ENCODE measurements around the gene ACCS.

ACCS gene

DNA sequence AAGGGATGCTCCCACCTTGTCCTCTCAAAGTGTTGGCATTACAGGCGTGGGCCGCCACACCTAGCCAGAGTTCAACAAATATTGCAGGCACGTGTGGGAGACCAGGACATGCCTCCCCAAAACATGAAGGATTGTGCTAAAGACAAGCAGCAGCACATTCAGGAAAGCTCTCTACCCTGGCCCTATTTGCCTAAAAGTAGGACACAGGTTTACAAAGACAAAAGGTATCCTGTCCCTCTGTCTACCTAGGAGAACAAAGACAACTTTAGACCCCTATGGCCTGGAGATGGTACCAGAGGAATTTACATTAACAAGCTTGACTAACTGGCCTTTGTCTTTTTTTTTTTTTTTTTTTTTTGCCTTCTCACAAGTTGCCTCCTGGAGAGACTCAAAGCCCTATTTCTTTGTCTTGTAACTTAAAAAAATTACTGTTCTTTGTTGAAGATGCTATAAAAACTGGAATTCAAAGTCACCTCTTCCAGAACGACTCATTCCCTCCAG, 859 bp upstream of the ACCS start:
- Histone ChIP-seq H3K27ac (ENCODE audit: low read depth, low read length) (peak overlapping the region; percentile 94), H3K9ac (ENCODE audit: low read length in 5 of 5) (peak overlapping the region in 3 of 5 donors; percentile 56 to 93 (median 83)), H3K4me1 (ENCODE audit: control insufficient read depth in 5 of 5, insufficient read depth in 5 of 5, low read length in 5 of 5) (peaks cover 0 to 21% (median 15%) of the 10 kb centered on the region in 5 donors), H3K9me3 (ENCODE audit: control insufficient read depth in 5 of 5, low read length in 5 of 5) (no peaks in the 10 kb centered on the region), H3K27me3 (ENCODE audit: control insufficient read depth in 5 of 5, insufficient read depth in 4 of 5, low read length in 5 of 5) (no peaks in the 10 kb centered on the region), H3K4me3 (ENCODE audit: low read depth in 1 of 5, low read length in 5 of 5) (peak overlapping the region in 2 of 5 donors; percentile 32 to 92), H3K36me3 (ENCODE audit: control insufficient read depth in 5 of 5, insufficient read depth in 5 of 5, low read length in 5 of 5) (peaks cover 0 to 10% (median 6%) of the 10 kb centered on the region in 5 donors)

DNA sequence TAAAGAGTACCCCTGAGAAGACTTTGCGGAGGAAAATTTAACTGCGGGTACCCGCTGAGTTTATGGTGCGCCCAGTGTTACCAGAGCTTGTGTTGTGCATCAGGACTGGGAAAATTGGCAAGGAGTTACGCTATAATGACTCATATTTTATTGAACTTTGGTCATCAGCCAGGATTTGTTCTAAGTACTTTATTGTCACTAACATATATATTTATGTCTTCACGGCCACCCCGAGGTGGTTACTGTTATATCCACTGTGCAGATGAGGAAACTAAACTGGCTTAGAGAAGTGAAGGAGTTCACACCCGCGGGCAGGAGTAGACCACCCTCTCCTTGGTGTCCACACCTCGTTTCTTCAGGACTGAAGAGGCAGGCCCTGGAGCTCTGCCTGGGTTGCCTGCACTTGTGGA, 667 bp downstream of the ACCS start:
- H3K4me1 ChIP-seq (ENCODE audit: control insufficient read depth in 5 of 5, insufficient read depth in 5 of 5, low read length in 5 of 5) = peaks cover 0 to 23% (median 15%) of the 10 kb centered on the region in 5 donors
- H3K9ac ChIP-seq (ENCODE audit: low read length in 5 of 5) = peak overlapping the region in 4 of 5 donors; percentile 75 to 93 (median 85)
- peaks cover 0 to 26% (median 18%) of the 10 kb centered on the region in 5 donors for H3K36me3 ChIP-seq (ENCODE audit: control insufficient read depth in 5 of 5, insufficient read depth in 5 of 5, low read length in 5 of 5)
- peak overlapping the region; percentile 94 for H3K27ac ChIP-seq (ENCODE audit: low read depth, low read length)
- peak overlapping the region; percentile 86 to 94 (median 91) for H3K4me3 ChIP-seq (ENCODE audit: low read depth in 1 of 5, low read length in 5 of 5)
- no peaks in the 10 kb centered on the region for H3K9me3 ChIP-seq (ENCODE audit: control insufficient read depth in 5 of 5, low read length in 5 of 5)
- H3K27me3 ChIP-seq (ENCODE audit: control insufficient read depth in 5 of 5, insufficient read depth in 4 of 5, low read length in 5 of 5) = no peaks in the 10 kb centered on the region

DNA sequence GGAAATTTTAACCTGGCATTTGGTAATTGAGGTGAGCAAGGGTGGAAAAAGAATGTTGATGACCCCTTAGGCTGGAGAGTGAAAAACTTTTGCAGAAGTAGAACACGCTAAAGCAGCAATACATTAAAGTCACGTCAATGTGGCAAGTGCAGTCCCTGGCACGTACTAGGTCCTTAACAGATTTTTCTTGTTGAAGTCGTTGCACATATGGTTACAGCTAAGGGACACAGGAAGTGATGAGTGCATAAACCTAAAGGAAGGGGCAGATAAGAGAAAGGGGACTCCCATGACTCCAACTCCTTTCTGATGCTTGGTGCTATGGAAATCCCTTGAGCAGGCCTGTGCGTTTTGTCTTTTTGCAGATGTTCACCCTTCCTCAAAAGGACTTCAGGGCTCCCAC, 1.2 kb downstream of the ACCS start:
- Histone ChIP-seq H3K9ac (ENCODE audit: low read length in 5 of 5) (peak overlapping the region in 2 of 5 donors; percentile 83 to 87), H3K9me3 (ENCODE audit: control insufficient read depth in 5 of 5, low read length in 5 of 5) (no peaks in the 10 kb centered on the region), H3K4me1 (ENCODE audit: control insufficient read depth in 5 of 5, insufficient read depth in 5 of 5, low read length in 5 of 5) (peaks cover 0 to 23% (median 15%) of the 10 kb centered on the region in 5 donors), H3K27ac (ENCODE audit: low read depth, low read length) (no peak overlapping the region), H3K27me3 (ENCODE audit: control insufficient read depth in 5 of 5, insufficient read depth in 4 of 5, low read length in 5 of 5) (no peaks in the 10 kb centered on the region), H3K4me3 (ENCODE audit: low read depth in 1 of 5, low read length in 5 of 5) (peak overlapping the region; percentile 86 to 94 (median 91)), H3K36me3 (ENCODE audit: control insufficient read depth in 5 of 5, insufficient read depth in 5 of 5, low read length in 5 of 5) (peaks cover 0 to 26% (median 18%) of the 10 kb centered on the region in 5 donors)

DNA sequence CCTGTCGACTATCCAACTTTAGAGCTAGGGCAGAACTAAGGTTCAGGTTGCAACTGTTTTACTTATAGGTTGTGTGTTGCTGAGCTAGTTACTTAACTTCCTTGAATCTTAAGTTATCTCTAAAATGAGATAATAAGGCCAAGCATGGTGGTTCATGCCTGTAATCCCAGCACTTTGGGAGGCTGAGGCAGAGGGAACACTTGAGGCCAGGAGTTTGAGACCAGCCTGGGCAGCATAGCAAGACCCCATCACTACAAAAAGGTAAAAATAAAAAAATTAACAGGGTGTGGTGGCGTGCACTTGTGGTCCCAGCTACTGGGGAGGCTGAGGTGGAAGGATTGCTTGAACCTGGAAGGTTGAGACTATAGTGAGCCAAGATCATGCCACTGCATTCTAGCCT, 2.1 kb downstream of the ACCS start:
- H3K9me3 ChIP-seq (ENCODE audit: control insufficient read depth in 5 of 5, low read length in 5 of 5) = no peaks in the 10 kb centered on the region
- no peak overlapping the region for H3K27ac ChIP-seq (ENCODE audit: low read depth, low read length)
- peaks cover 0 to 23% (median 15%) of the 10 kb centered on the region in 5 donors for H3K4me1 ChIP-seq (ENCODE audit: control insufficient read depth in 5 of 5, insufficient read depth in 5 of 5, low read length in 5 of 5)
- H3K9ac ChIP-seq (ENCODE audit: low read length in 5 of 5) = no peak overlapping the region
- peaks cover 0 to 33% (median 25%) of the 10 kb centered on the region in 5 donors for H3K36me3 ChIP-seq (ENCODE audit: control insufficient read depth in 5 of 5, insufficient read depth in 5 of 5, low read length in 5 of 5)
- H3K4me3 ChIP-seq (ENCODE audit: low read depth in 1 of 5, low read length in 5 of 5) = no peak overlapping the region
- H3K27me3 ChIP-seq (ENCODE audit: control insufficient read depth in 5 of 5, insufficient read depth in 4 of 5, low read length in 5 of 5) = no peaks in the 10 kb centered on the region

DNA sequence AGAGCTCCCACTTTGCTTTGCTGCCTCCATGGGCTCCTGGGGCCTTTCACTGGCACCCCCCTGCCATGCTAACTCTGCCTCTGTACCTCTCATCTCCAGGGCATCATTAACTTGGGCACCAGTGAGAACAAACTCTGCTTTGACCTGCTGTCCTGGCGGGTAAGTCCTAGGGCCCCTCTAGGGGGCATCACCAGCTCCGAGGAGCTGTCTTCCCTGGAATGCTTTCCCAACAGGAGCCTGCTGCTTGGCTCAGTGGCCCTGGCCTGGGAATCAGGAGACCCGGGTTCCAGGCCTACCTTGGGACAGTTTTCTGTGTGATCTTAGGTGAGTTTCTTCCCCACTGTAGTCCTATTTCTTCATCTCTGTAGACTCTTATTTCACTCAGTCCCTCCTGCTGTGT, 5.1 kb downstream of the ACCS start:
- no peak overlapping the region for H3K27ac ChIP-seq (ENCODE audit: low read depth, low read length)
- peaks cover 0 to 60% (median 43%) of the 10 kb centered on the region in 5 donors for H3K36me3 ChIP-seq (ENCODE audit: control insufficient read depth in 5 of 5, insufficient read depth in 5 of 5, low read length in 5 of 5)
- no peaks in the 10 kb centered on the region for H3K27me3 ChIP-seq (ENCODE audit: control insufficient read depth in 5 of 5, insufficient read depth in 4 of 5, low read length in 5 of 5)

DNA sequence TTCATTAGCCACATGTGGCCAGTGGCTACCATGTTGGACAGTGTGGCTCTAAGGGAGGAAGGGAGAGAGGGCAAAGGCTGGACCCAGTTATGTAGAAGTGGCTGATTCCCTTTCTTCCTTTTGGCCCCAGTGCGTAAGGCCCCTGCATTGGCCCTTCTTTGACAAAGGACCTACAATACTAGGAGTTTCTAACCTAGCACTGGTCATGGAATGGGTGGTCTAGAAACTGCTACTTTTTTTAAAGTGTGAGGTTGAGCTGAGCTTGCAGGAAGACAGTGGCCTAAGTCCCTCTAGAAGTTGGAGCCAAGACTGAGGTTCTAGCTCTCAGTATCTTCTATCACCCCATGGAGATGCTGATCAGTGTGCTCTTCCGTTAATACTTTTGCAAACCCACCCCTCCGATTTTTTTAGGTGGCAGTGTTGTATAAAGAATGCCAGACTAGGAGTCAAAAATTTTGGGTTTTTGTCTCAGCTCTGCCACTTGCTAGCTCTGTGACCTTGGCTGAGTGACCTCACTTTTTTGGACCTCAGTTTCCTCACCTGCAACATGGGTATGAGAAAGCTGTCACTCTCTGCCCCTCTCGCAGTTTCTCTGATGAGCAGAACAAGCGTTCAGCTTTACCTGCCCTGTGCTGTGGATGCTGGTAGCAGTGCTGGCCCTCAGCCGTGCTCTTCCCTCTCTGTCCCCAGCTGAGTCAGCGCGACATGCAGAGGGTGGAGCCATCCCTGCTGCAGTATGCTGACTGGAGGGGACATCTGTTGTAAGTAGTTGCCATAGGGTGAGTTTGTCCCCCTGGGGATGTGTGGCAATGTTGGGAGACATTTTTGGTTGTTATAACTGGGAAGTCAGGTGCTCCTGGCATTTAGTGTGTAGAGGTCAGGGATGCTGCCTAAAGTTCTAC, 6.9 kb downstream of the ACCS start:
- no peak overlapping the region for H3K9ac ChIP-seq (ENCODE audit: low read length in 5 of 5)
- H3K4me1 ChIP-seq (ENCODE audit: control insufficient read depth in 5 of 5, insufficient read depth in 5 of 5, low read length in 5 of 5) = peaks cover 0 to 6% (median 0%) of the 10 kb centered on the region in 5 donors
- H3K4me3 ChIP-seq (ENCODE audit: low read depth in 1 of 5, low read length in 5 of 5) = no peak overlapping the region
- no peaks in the 10 kb centered on the region for H3K27me3 ChIP-seq (ENCODE audit: control insufficient read depth in 5 of 5, insufficient read depth in 4 of 5, low read length in 5 of 5)
- no peaks in the 10 kb centered on the region for H3K9me3 ChIP-seq (ENCODE audit: control insufficient read depth in 5 of 5, low read length in 5 of 5)
- H3K27ac ChIP-seq (ENCODE audit: low read depth, low read length) = no peak overlapping the region
- H3K36me3 ChIP-seq (ENCODE audit: control insufficient read depth in 5 of 5, insufficient read depth in 5 of 5, low read length in 5 of 5) = peaks cover 0 to 76% (median 49%) of the 10 kb centered on the region in 5 donors

More for the DNA sequence above, 5.1 kb downstream of the ACCS start:
- Histone ChIP-seq H3K4me3 (ENCODE audit: low read depth in 1 of 5, low read length in 5 of 5) (no peak overlapping the region), H3K4me1 (ENCODE audit: control insufficient read depth in 5 of 5, insufficient read depth in 5 of 5, low read length in 5 of 5) (peaks cover 0 to 18% (median 10%) of the 10 kb centered on the region in 5 donors), H3K9me3 (ENCODE audit: control insufficient read depth in 5 of 5, low read length in 5 of 5) (no peaks in the 10 kb centered on the region), H3K9ac (ENCODE audit: low read length in 5 of 5) (no peak overlapping the region)

DNA sequence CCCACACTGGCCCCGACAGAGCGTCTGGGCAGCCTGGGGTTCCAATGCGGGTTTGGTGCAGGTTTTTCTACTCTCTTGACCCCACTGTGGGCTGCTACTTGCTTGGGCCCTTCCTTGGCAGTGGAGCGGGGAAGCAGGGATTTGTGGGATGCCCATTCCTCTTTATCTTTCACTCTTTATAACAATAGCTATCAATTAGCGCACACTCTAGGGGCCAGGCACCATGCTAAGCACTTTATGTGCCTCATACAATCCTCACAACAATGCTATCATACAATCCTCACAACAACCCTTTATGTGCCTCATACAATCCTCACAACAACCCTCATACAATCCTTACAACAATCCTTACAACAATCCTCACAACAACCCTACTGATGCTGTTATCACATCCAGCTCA, 12.7 kb downstream of the ACCS start:
- Histone ChIP-seq H3K4me1 (ENCODE audit: control insufficient read depth in 5 of 5, insufficient read depth in 5 of 5, low read length in 5 of 5) (no peaks in the 10 kb centered on the region), H3K9me3 (ENCODE audit: control insufficient read depth in 5 of 5, low read length in 5 of 5) (no peaks in the 10 kb centered on the region), H3K36me3 (ENCODE audit: control insufficient read depth in 5 of 5, insufficient read depth in 5 of 5, low read length in 5 of 5) (peaks cover 9 to 91% (median 63%) of the 10 kb centered on the region in 5 donors)

DNA sequence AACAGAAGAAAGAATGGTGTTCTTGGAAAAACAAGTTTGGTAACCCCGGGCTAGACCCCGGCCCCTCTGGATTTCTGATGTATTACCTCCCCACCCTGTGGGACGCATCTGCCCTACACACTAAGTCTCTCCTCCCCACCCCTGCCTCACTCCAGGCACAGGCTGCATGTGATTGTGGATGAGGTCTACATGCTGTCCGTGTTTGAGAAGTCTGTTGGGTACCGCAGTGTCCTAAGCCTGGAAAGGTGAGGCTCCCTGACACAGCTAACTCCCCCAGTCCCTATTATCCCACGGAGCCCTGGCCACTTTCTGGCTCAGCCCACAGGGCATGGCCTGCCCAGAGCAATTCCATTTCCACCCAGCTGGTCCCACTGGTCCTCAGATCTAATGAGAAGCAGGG, 13.3 kb downstream of the ACCS start:
- Histone ChIP-seq H3K9me3 (ENCODE audit: control insufficient read depth in 5 of 5, low read length in 5 of 5) (no peaks in the 10 kb centered on the region), H3K4me1 (ENCODE audit: control insufficient read depth in 5 of 5, insufficient read depth in 5 of 5, low read length in 5 of 5) (no peaks in the 10 kb centered on the region), H3K36me3 (ENCODE audit: control insufficient read depth in 5 of 5, insufficient read depth in 5 of 5, low read length in 5 of 5) (peaks cover 13 to 93% (median 63%) of the 10 kb centered on the region in 5 donors), H3K9ac (ENCODE audit: low read length in 5 of 5) (no peak overlapping the region), H3K27me3 (ENCODE audit: control insufficient read depth in 5 of 5, insufficient read depth in 4 of 5, low read length in 5 of 5) (no peaks in the 10 kb centered on the region), H3K27ac (ENCODE audit: low read depth, low read length) (no peak overlapping the region), H3K4me3 (ENCODE audit: low read depth in 1 of 5, low read length in 5 of 5) (no peak overlapping the region)

More for the DNA sequence above, 12.7 kb downstream of the ACCS start:
- no peak overlapping the region for H3K9ac ChIP-seq (ENCODE audit: low read length in 5 of 5)
- no peak overlapping the region for H3K27ac ChIP-seq (ENCODE audit: low read depth, low read length)
- H3K27me3 ChIP-seq (ENCODE audit: control insufficient read depth in 5 of 5, insufficient read depth in 4 of 5, low read length in 5 of 5) = no peaks in the 10 kb centered on the region
- H3K4me3 ChIP-seq (ENCODE audit: low read depth in 1 of 5, low read length in 5 of 5) = no peak overlapping the region

DNA sequence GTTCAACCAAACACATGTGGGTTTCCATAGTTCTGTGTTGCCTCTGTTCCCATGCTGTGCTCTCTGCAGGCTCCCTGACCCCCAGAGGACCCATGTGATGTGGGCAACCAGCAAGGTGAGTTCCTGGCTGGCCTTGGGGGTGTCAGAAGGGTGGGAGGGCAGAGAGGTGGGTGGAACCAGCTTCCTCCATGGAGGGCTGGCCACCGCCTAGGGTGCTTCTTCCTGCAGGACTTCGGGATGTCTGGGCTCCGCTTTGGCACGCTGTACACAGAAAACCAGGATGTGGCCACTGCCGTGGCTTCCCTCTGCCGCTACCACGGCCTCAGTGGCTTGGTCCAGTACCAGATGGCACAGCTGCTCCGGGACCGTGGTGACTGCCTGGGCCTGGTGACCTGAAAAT, 14.9 kb downstream of the ACCS start:
- H3K4me3 ChIP-seq (ENCODE audit: low read depth in 1 of 5, low read length in 5 of 5) = no peak overlapping the region
- no peaks in the 10 kb centered on the region for H3K4me1 ChIP-seq (ENCODE audit: control insufficient read depth in 5 of 5, insufficient read depth in 5 of 5, low read length in 5 of 5)
- H3K9me3 ChIP-seq (ENCODE audit: control insufficient read depth in 5 of 5, low read length in 5 of 5) = peaks cover 0 to 4% (median 0%) of the 10 kb centered on the region in 5 donors
- H3K27ac ChIP-seq (ENCODE audit: low read depth, low read length) = no peak overlapping the region
- peaks cover 13 to 80% (median 51%) of the 10 kb centered on the region in 5 donors for H3K36me3 ChIP-seq (ENCODE audit: control insufficient read depth in 5 of 5, insufficient read depth in 5 of 5, low read length in 5 of 5)
- no peaks in the 10 kb centered on the region for H3K27me3 ChIP-seq (ENCODE audit: control insufficient read depth in 5 of 5, insufficient read depth in 4 of 5, low read length in 5 of 5)
- H3K9ac ChIP-seq (ENCODE audit: low read length in 5 of 5) = no peak overlapping the region

DNA sequence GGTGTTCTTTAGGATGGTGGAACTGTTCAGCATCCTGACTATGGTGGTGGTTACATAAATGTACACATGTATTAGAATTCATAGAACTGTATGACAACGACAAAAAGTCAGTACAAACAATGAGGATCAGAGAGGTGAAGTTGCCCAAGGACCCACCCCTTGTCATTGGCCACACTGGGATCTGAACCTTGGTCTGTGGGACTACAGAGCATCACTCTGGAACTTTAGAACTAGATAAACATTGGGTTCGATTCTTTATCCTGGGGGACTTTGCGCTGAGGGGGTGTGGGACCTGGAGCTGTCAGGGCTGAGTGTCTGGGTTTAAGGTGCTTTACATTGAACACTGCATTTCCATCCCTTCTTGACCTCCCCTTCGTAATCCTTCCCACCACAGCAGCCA, 16.6 kb downstream of the ACCS start:
- peaks cover 0 to 4% (median 0%) of the 10 kb centered on the region in 5 donors for H3K9me3 ChIP-seq (ENCODE audit: control insufficient read depth in 5 of 5, low read length in 5 of 5)
- H3K36me3 ChIP-seq (ENCODE audit: control insufficient read depth in 5 of 5, insufficient read depth in 5 of 5, low read length in 5 of 5) = peaks cover 13 to 67% (median 47%) of the 10 kb centered on the region in 5 donors
- no peaks in the 10 kb centered on the region for H3K27me3 ChIP-seq (ENCODE audit: control insufficient read depth in 5 of 5, insufficient read depth in 4 of 5, low read length in 5 of 5)
- no peaks in the 10 kb centered on the region for H3K4me1 ChIP-seq (ENCODE audit: control insufficient read depth in 5 of 5, insufficient read depth in 5 of 5, low read length in 5 of 5)
- no peak overlapping the region for H3K27ac ChIP-seq (ENCODE audit: low read depth, low read length)
- H3K4me3 ChIP-seq (ENCODE audit: low read depth in 1 of 5, low read length in 5 of 5) = no peak overlapping the region
- H3K9ac ChIP-seq (ENCODE audit: low read length in 5 of 5) = no peak overlapping the region

Data from subcutaneous abdominal adipose tissue (tissue), 5 donors.